Spleen (tissue), 11 donors: ENCODE measurements around the gene TRIM29. TPM values are rescaled to one million over a fixed set of nuclear protein-coding genes. Genes with fewer than 3 reads are reported as not detected.

Experiments
- DNase-seq: peaks from one replicate; pipeline ENCODE4 v3.0.0-alpha.2; 2020
- H3K27ac ChIP-seq, 8 donors: fragments of 200-600 bp; sonication (generic) in 7 of 8; 1 replicate in 4 of 8; 2 replicates in 4 of 8; pipeline versions ENCODE4 v1.5.0 to v1.8.0; 2016 to 2021; ENCODE audit warnings: inconsistent platforms in 4 of 8, mild to moderate bottlenecking in 4 of 8, moderate library complexity in 1 of 8
- H3K27me3 ChIP-seq, 7 donors: fragments of 200-600 bp; sonication (generic) in 6 of 7; replicated peaks in 1 of 7; 1 replicate in 4 of 7; 2 replicates in 3 of 7; pipeline versions ENCODE4 v1.5.0 to v1.8.0; 2016 to 2021; ENCODE audit warnings: inconsistent platforms in 3 of 7, mild to moderate bottlenecking in 1 of 7
- H3K36me3 ChIP-seq, 6 donors: fragments of 200-600 bp; sonication (generic) in 5 of 6; 1 replicate in 4 of 6; 2 replicates in 2 of 6; pipeline versions ENCODE4 v1.5.0 to v1.8.0; 2016 to 2021; ENCODE audit warnings: inconsistent platforms in 2 of 6
- H3K4me1 ChIP-seq, 6 donors: fragments of 200-600 bp; sonication (generic) in 5 of 6; 1 replicate in 3 of 6; 2 replicates in 3 of 6; pipeline versions ENCODE4 v1.5.0 to v1.8.0; 2016 to 2021; ENCODE audit warnings: inconsistent platforms in 3 of 6
- H3K4me3 ChIP-seq, 8 donors: fragments of 200-600 bp; sonication (generic) in 7 of 8; 1 replicate in 4 of 8; 2 replicates in 4 of 8; pipeline versions ENCODE4 v1.5.0 to v1.8.0; 2016 to 2021; ENCODE audit warnings: inconsistent platforms in 4 of 8, mild to moderate bottlenecking in 4 of 8, moderate library complexity in 2 of 8
- H3K9me3 ChIP-seq, 8 donors: fragments of 200-600 bp; sonication (generic) in 7 of 8; 1 replicate in 4 of 8; 2 replicates in 4 of 8; pipeline versions ENCODE4 v1.5.0 to v1.8.0; 2016 to 2021; ENCODE audit warnings: inconsistent platforms in 4 of 8
- CTCF ChIP-seq, 11 experiments: fragments of 200-600 bp in 7 of 11; fragments of 450-650 bp in 4 of 11; sonication (generic) in 4 of 11; IDR thresholded peaks in 8 of 11; conservative IDR thresholded peaks in 3 of 11; 1 replicate in 7 of 11; 2 replicates in 4 of 11; pipeline versions ENCODE4 v1.4.0 to v1.8.0; 2016 to 2021; ENCODE audit warnings: antibody characterized with exemption in 11 of 11, inconsistent platforms in 4 of 11, mild to moderate bottlenecking in 1 of 11
- POLR2A ChIP-seq, 3 donors: fragments of 450-650 bp; IDR thresholded peaks; one replicate each; pipeline ENCODE4 v1.5.1; 2017; ENCODE audit warnings: antibody characterized with exemption in 3 of 3, mild to moderate bottlenecking in 1 of 3
- POLR2AphosphoS5 ChIP-seq, 3 donors: sonication (generic); formaldehyde crosslinking; IDR thresholded peaks; one replicate each; pipeline ENCODE4 v1.5.1; 2017; ENCODE audit warnings: antibody characterized with exemption in 3 of 3
- WGBS, 5 donors: extraction: QIAGEN DNeasy Blood & Tissue Kit in 3 of 5; methylation state at CpG; one replicate each; pipeline versions ENCODE4 v1.1.5 to v1.1.7; 2013 to 2018; 5-methylcytosine and 5-hydroxymethylcytosine counted together
- intact Hi-C: fragments of 100-400 bp; cut with DNase I; formaldehyde crosslinking; loops from one replicate; pipeline ENCODE4 v1.15.0; 2023; ENCODE audit warnings: low total_unique reads
- polyA plus RNA-seq, 3 donors: library from polyadenylated mRNA; stranded (reverse); fragments of 200-250 nt; gene quantifications; one replicate each; pipeline ENCODE4 v1.2.1, GENCODE V29; 2013
- total RNA-seq, 7 donors: library from RNA; depleted of rRNA in 3 of 7; stranded (reverse); fragments of >200 nt in 3 of 7; fragmentation: NEBNext Ultra II Directional in 4 of 7; extraction: Animal tissue kit (Norgen Biotek cat#: 25700) in 4 of 7; gene quantifications; one replicate each; pipeline versions ENCODE4 v1.1.0 to v1.2.1, GENCODE V29; 2016 to 2021
- donor health status: healthy with polysubstance abuse.
- donor health status: DM: no; HTN: no; CAD: no; lungs with moderate emphysema.
- donor health status: DM: no; HTN: no; CAD: no.
- donor health status: Bipolar disorder and iron deficiency.
- donor health status: healthy.
- donor health status: DM: no; HTN: no; CAD: no.
- donor health status: DM: yes; HTN: yes; CAD: no.

Gene TRIM29
- total and polyA plus RNA-seq, 10 donors = 0.03 to 2.0 (median 0.72) TPM; not detected in 4

- H3K9me3 ChIP-seq = no peaks in the 10 kb centered on the region
- no peak for TF ChIP-seq POLR2AphosphoS5 (IDR thresholded peaks at IDR 0.05)
- no peak for TF ChIP-seq CTCF (IDR thresholded peaks at IDR 0.05 in 8 of 11, conservative IDR thresholded peaks at IDR 0.05 in 3 of 11)
- no peak for TF ChIP-seq POLR2A (IDR thresholded peaks at IDR 0.05)
- 72 to 82% (median 76%) methylated on average over 15 of the region's 15 CpGs for WGBS, 5 donors
- no peaks in the 10 kb centered on the region for H3K4me1 ChIP-seq
- H3K4me3 ChIP-seq = no peak overlapping the region
- intact Hi-C loops = loop anchor here (10.0 kb wide), 1 partner anchor 619 kb away; no protein-coding TSS in a partner anchor
- DNase-seq = no peak
- no peaks in the 10 kb centered on the region for H3K36me3 ChIP-seq
- peaks cover 0 to 58% (median 0%) of the 10 kb centered on the region in 7 donors for H3K27me3 ChIP-seq
- no peak overlapping the region for H3K27ac ChIP-seq
These were observed 33.8 kb downstream of the TRIM29 start for GRCh38 chr11:120104041-120104565.

- no peaks in the 10 kb centered on the region for H3K9me3 ChIP-seq
- H3K4me1 ChIP-seq = no peaks in the 10 kb centered on the region
- H3K27ac ChIP-seq = no peak overlapping the region
- TF ChIP-seq POLR2A (IDR thresholded peaks at IDR 0.05) (no peak), CTCF (IDR thresholded peaks at IDR 0.05 in 8 of 11, conservative IDR thresholded peaks at IDR 0.05 in 3 of 11) (no peak), POLR2AphosphoS5 (IDR thresholded peaks at IDR 0.05) (no peak)
- intact Hi-C loops = loop anchor here (10.0 kb wide), 1 partner anchor 618 kb away; no protein-coding TSS in a partner anchor
- H3K4me3 ChIP-seq = no peak overlapping the region
- H3K27me3 ChIP-seq = peaks cover 0 to 59% (median 0%) of the 10 kb centered on the region in 7 donors
- DNase-seq = no peak
- no peaks in the 10 kb centered on the region for H3K36me3 ChIP-seq
- WGBS, 5 donors = 50 to 78% (median 67%) methylated on average over 3 of the region's 3 CpGs
These were observed 35.1 kb downstream of the TRIM29 start for GRCh38 chr11:120102864-120103122.

- Histone ChIP-seq H3K27me3 (peaks cover 0 to 58% (median 0%) of the 10 kb centered on the region in 7 donors), H3K9me3 (no peaks in the 10 kb centered on the region), H3K4me1 (no peaks in the 10 kb centered on the region), H3K36me3 (no peaks in the 10 kb centered on the region), H3K27ac (no peak overlapping the region), H3K4me3 (no peak overlapping the region)
- TF ChIP-seq POLR2AphosphoS5 (IDR thresholded peaks at IDR 0.05) = no peak
- no peak for TF ChIP-seq CTCF (IDR thresholded peaks at IDR 0.05 in 8 of 11, conservative IDR thresholded peaks at IDR 0.05 in 3 of 11)
- no peak for TF ChIP-seq POLR2A (IDR thresholded peaks at IDR 0.05)
- intact Hi-C loops = loop anchor here (10.0 kb wide), 1 partner anchor 617 kb away; no protein-coding TSS in a partner anchor
- WGBS, 5 donors = 73 to 86% (median 83%) methylated on average over 6 to 8 of the region's 8 CpGs
- DNase-seq = no peak
These were observed 35.7 kb downstream of the TRIM29 start for GRCh38 chr11:120102050-120102863.

GRCh38 chr11:120098503-120099020, 39.4 kb downstream of the TRIM29 start:
- WGBS, 5 donors = 78 to 90% (median 84%) methylated on average over 12 to 14 of the region's 14 CpGs

More at GRCh38 chr11:120098503-120099020, 39.4 kb downstream of the TRIM29 start:
- no peak overlapping the region for H3K4me3 ChIP-seq
- no peaks in the 10 kb centered on the region for H3K4me1 ChIP-seq
- H3K27ac ChIP-seq = no peak overlapping the region
- no peaks in the 10 kb centered on the region for H3K9me3 ChIP-seq
- no peak for TF ChIP-seq POLR2AphosphoS5 (IDR thresholded peaks at IDR 0.05)
- TF ChIP-seq POLR2A (IDR thresholded peaks at IDR 0.05) = no peak
- no peak for TF ChIP-seq CTCF (IDR thresholded peaks at IDR 0.05 in 8 of 11, conservative IDR thresholded peaks at IDR 0.05 in 3 of 11)
- intact Hi-C loops = no loop called here
- DNase-seq = peak; percentile 41
- H3K36me3 ChIP-seq = no peaks in the 10 kb centered on the region
- H3K27me3 ChIP-seq = peaks cover 0 to 56% (median 0%) of the 10 kb centered on the region in 7 donors
